ENCODE data around the gene GAREM1. TPM values are rescaled to one million over a fixed set of nuclear protein-coding genes. Genes with fewer than 3 reads are reported as not detected.
A peak's percentile ranks its signal among the peaks of the same experiment; 100 is the strongest.

Gene GAREM1
- total RNA-seq, 1 donor from 2014 or later, result 5.1 TPM

GRCh38 chr18:32469190-32469651 is 1.5 kb downstream of the GAREM1 start:
- Histone ChIP-seq H3K4me1 (peaks cover 24% of the 10 kb centered on the region), H2AFZ (replicated peaks) (no peak overlapping the region), H3K36me3 (no peaks in the 10 kb centered on the region), H3F3A (ENCODE audit: low read depth) (peaks cover 25% of the 10 kb centered on the region), H4K20me1 (ENCODE audit: low read depth) (peaks cover 14% of the 10 kb centered on the region), H3K4me2 (peak overlapping the region; percentile 86), H3K9me3 (ENCODE audit: low read depth) (no peaks in the 10 kb centered on the region), H3K9ac (no peak overlapping the region), H3K79me2 (ENCODE audit: low read depth) (peaks cover 58% of the 10 kb centered on the region), H3K27ac (no peak overlapping the region), H3K27me3 (peaks cover 25% of the 10 kb centered on the region), H3K4me3 (peak overlapping the region; percentile 97)
- Mint-ChIP-seq H3K27ac (no peak overlapping the region), H3K9me3 (no peaks in the 10 kb centered on the region), H3K4me3 (peak overlapping the region; percentile 96), H3K27me3 (ENCODE audit: insufficient read depth, low read depth) (peaks cover 15% of the 10 kb centered on the region), H3K4me1 (peaks cover 26% of the 10 kb centered on the region), H3K36me3 (peaks cover 4% of the 10 kb centered on the region)
- TF ChIP-seq EZH2 (IDR thresholded peaks at IDR 0.05) (no peak), EZH2phosphoT487 (IDR thresholded peaks at IDR 0.05) (no peak), CTCF (IDR thresholded peaks at IDR 0.05) (peak; percentile 19)
- DNase-seq (ENCODE audit: low spot score), result peak; percentile 48

GRCh38 chr18:32468147-32468845 is 2.4 kb downstream of the GAREM1 start:
- peaks cover 14% of the 10 kb centered on the region for H4K20me1 ChIP-seq (ENCODE audit: low read depth)
- H3K4me3 ChIP-seq, result peak overlapping the region; percentile 97
- no peak for TF ChIP-seq CTCF (IDR thresholded peaks at IDR 0.05)
- no peak for TF ChIP-seq EZH2 (IDR thresholded peaks at IDR 0.05)
- TF ChIP-seq EZH2phosphoT487 (IDR thresholded peaks at IDR 0.05), result no peak
- no peak for DNase-seq (ENCODE audit: low spot score)
- no peaks in the 10 kb centered on the region for H3K9me3 ChIP-seq (ENCODE audit: low read depth)
- no peak overlapping the region for H3K9ac ChIP-seq
- peaks cover 25% of the 10 kb centered on the region for H3F3A ChIP-seq (ENCODE audit: low read depth)
- H3K4me2 ChIP-seq, result peak overlapping the region; percentile 86
- Mint-ChIP-seq H3K9me3 (peaks cover under 1% of the 10 kb centered on the region), H3K27me3 (ENCODE audit: insufficient read depth, low read depth) (peaks cover 13% of the 10 kb centered on the region), H3K4me3 (peak overlapping the region; percentile 96), H3K4me1 (peaks cover 26% of the 10 kb centered on the region), H3K36me3 (peaks cover 4% of the 10 kb centered on the region), H3K27ac (no peak overlapping the region)
- H3K79me2 ChIP-seq (ENCODE audit: low read depth), result peaks cover 65% of the 10 kb centered on the region
- H3K27ac ChIP-seq, result no peak overlapping the region
- H3K36me3 ChIP-seq, result no peaks in the 10 kb centered on the region
- H3K27me3 ChIP-seq, result peaks cover 21% of the 10 kb centered on the region
- H2AFZ ChIP-seq (replicated peaks), result no peak overlapping the region
- H3K4me1 ChIP-seq, result peaks cover 24% of the 10 kb centered on the region

- H2AFZ ChIP-seq (replicated peaks), result no peak overlapping the region
- H3K9me3 ChIP-seq (ENCODE audit: low read depth), result no peaks in the 10 kb centered on the region
- H4K20me1 ChIP-seq (ENCODE audit: low read depth), result no peaks in the 10 kb centered on the region
- no peaks in the 10 kb centered on the region for H3K36me3 ChIP-seq
- H3K4me3 ChIP-seq, result no peak overlapping the region
- no peak overlapping the region for H3K27ac ChIP-seq
- peaks cover 4% of the 10 kb centered on the region for H3K36me3 Mint-ChIP-seq
- H3K9me3 Mint-ChIP-seq, result peaks cover 2% of the 10 kb centered on the region
- no peak overlapping the region for H3K9ac ChIP-seq
- peaks cover 60% of the 10 kb centered on the region for H3K79me2 ChIP-seq (ENCODE audit: low read depth)
- H3K4me1 ChIP-seq, result peaks cover 6% of the 10 kb centered on the region
- no peak overlapping the region for H3K4me2 ChIP-seq
- H3K4me1 Mint-ChIP-seq, result peaks cover 3% of the 10 kb centered on the region
- DNase-seq (ENCODE audit: low spot score), result no peak
- H3F3A ChIP-seq (ENCODE audit: low read depth), result no peaks in the 10 kb centered on the region
- peaks cover 3% of the 10 kb centered on the region for H3K27me3 Mint-ChIP-seq (ENCODE audit: insufficient read depth, low read depth)
- H3K27ac Mint-ChIP-seq, result no peak overlapping the region
- H3K27me3 ChIP-seq, result no peaks in the 10 kb centered on the region
- no peak overlapping the region for H3K4me3 Mint-ChIP-seq
- peak; percentile 27 for TF ChIP-seq CTCF (IDR thresholded peaks at IDR 0.05)
- TF ChIP-seq EZH2 (IDR thresholded peaks at IDR 0.05), result no peak
These were observed 8.9 kb downstream of the GAREM1 start for GRCh38 chr18:32461709-32462272.

All from neural progenitor cell (in vitro differentiated cells).